GM18502 (cell line): Measurements from ENCODE around the gene INTS11.

ENCODE experiments used
- ATAC-seq: cut with Tn5 transposase; IDR thresholded peaks from one replicate; pipeline ENCODE4 v1.9.1; 2021; ENCODE audit warnings: mild to moderate bottlenecking; ENCODE audit not compliant: unreplicated experiment, poor library complexity

Gene INTS11

DNA sequence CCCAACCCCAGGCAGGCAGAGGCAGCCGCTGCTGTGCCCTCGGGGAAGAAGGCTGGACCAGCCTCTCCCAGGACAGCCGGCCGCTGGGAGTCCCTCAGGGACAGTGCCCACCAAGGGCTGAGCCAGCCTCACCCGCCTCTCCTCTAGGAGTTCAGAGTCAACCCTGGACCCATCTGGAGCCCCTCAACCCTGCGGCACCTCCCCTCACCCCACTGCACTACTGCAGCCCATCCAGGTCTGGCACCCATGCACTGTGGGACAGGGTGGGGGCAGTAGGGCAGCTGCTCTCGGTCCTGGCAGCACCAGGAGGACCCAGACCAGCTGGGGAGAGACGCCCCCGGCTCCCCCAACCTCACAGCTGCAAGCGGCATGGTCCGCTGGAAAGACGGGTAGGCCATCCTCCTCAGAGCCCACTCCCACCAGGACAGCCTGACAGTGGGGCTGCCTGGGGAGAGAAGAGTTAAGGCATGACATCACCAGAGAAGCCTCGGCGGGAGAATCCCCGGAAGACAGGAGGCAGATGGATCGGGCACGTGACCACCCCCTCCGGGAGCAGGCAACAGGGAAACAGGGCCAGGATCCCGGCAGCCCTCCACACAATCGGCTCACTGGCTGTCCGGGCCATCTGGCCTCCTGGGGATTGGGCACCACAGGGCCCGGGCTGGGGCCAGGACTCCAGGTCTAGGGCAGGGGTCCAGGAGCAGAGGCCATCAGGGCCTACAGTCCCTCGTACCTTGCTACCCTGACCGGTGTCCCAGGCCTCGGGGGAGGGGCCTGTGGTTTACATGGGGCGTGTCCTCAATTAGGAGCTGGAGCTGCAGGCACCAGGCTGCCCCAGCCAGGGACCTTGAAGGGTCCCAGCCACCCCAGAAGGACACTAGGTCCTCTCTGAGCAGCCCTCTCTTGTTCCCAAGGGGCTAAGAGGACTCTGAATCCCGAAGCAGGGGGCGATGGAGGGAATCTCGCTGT is 19.8 kb downstream of the INTS11 start:
- ATAC-seq = no peak

DNA sequence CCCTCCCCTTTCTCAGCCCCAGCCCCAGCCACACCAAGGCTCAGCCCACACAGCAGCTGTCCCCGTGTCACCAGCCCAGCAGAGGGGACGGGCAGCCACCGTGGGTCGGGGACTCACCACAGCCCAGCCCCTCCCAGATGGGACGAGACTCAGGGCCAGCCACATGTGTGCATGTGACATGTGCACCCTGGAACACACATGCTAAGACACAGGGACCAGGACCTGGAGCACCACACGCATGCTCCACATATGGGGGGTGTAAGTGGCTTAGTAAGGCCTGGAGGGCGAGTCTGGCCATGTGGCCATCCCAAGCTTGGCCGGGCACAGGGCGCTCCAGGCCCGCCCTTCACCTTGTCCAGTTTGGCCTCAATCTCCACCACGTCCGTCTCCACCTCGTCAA is 20.7 kb downstream of the INTS11 start:
- no peak for ATAC-seq

- no peak for ATAC-seq
These were observed 21.4 kb downstream of the INTS11 start for GRCh38 chr1:1302951-1303509.

DNA sequence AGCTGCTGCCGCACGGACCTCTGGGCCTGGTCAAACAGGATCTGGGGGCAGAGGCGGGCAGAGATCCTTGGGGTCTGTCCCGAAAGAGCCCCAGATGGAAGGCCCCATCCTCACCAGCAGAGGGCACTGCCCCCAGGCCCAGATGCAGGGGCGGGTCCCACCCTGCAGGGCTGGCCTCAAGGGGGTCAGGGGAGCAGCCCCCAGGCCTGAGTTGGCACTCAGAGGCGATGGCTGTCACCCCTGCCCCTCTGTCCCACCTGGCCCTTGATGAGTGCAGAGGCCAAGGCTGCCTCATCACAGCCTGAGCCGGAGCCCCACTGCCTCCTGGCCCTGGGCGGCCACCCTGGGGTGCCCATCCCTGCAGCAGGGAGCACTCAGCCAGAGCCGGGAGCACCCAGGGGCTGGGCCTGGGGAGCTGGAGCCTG is 22.4 kb downstream of the INTS11 start:
- no peak for ATAC-seq

DNA sequence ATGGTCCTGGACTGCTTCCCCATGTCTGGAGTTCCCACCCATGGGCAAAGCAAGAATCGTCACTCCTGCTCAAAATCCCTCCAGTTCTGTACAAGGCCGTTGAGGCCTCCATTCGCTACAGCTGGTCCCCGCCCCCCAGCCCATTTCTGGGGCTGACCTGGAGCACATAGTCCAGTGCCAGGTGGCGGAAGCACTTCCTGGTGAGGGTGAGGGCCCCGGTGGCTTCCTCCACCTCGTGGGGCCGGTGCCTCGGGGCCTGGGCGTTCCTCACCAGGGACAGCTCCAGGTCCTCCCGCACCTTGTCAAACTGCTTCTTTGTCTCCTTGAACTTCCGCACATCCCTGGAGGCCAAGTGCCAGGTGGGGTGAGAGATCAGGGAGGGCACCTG is 24.1 kb downstream of the INTS11 start:
- ATAC-seq = no peak

- ATAC-seq = no peak
These were observed 24.6 kb downstream of the INTS11 start for GRCh38 chr1:1299686-1300351.

- ATAC-seq = no peak
These were observed 25.4 kb downstream of the INTS11 start for GRCh38 chr1:1298861-1299685.

DNA sequence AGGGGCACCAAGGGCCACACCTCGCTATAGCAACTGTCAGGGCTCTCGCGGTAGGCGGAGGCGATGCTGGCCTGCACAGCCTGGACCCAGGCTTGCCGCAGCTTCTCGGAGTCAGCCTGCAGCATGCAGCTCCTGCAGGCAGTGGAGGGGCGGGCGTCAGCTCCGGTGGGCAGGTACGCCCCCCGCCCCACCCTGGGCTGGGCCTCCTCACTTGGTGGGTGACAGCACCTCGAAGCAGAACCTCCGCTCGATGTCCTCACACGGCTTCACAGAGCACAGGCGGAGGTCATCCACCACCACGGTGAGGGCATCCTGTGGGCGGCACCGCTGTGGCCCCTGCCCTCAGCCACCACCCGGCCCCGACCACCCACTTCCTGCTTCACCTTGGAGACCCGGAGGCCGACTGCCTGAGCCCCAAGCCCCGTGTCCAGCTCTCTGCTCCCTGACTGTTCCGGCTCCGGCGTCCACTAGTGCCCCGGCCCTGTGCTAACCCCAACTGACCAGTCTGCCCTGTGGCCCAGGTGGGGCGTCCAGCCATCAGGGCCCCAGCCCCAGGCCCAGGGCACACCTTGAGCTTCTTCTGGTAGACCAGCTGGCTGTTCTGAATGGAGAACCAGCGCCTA is 26.5 kb downstream of the INTS11 start:
- no peak for ATAC-seq

- ATAC-seq = no peak
These were observed 28.1 kb downstream of the INTS11 start for GRCh38 chr1:1296070-1297061.

GRCh38 chr1:1295154-1295923 is 29.1 kb downstream of the INTS11 start:
- no peak for ATAC-seq

- ATAC-seq = no peak
These were observed 30.1 kb downstream of the INTS11 start for GRCh38 chr1:1294250-1294890.

- no peak for ATAC-seq
These were observed 30.9 kb downstream of the INTS11 start for GRCh38 chr1:1293263-1294249.

GRCh38 chr1:1292851-1293250 is 31.6 kb downstream of the INTS11 start:
- ATAC-seq = no peak

DNA sequence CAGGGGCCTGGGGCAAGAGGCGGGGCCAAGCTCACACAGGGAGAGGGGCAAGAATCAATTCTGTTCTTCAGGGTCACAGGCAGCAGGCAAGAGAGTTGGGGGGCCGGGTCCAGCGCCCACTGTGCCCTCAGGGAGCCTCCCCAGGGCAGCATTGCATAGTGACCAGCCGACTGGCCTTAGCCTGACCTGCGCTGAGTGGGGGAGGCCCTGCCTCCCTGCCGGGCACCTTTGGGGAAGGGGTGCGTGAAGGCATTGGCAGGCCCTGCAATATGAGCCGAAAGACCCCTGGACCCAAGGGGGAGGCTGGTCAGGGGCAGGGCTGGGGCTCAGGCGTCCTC is 32.0 kb downstream of the INTS11 start:
- no peak for ATAC-seq

DNA sequence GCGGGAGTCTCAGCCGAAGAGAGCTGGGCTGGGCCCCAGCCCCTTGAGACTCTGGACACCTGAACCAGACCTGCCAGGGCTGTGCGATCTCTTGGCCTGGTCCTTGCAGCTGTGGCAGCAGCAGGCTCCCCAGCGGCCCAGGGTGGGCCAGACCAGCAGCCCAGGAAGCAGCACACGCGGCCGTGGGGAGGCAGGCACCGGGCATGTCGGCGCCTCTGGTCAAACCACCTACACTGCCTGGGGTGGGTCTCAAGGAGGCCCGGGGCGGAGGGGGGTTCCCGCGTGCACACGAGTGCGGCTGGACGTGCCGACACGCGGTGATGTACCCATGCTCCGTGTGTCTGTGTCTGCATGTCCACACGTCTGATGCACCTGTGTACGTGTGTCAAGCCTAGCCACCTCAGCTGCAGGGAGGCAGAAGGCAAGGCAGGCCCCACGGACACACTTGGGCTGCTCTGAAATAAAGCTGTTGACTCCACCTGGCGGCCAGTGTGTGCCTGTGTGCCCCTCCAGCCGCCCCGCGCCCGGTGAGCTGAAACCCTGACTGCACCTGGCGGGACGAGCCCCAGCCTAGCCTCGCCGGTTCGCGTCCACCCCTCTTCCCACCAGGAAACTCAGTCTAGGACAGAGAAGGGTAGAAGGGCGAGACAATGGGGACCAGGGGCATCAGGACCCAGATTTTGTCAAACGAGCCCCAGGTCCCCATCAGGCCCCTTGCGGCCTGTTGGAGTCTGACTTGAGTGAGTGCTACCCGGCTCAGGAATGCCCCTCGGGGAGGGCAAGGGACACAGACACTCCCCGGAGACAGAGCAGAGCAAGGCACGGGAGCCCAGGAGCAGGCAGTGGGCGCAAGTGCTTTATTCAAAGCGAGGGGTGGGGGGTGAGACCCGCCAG is 32.7 kb downstream of the INTS11 start:
- ATAC-seq = no peak
